ENCODE data around the gene MAPK12. TPM values are rescaled to one million over a fixed set of nuclear protein-coding genes. Genes with fewer than 3 reads are reported as not detected.
A peak's percentile ranks its signal among the peaks of the same experiment; 100 is the strongest.

The MAPK12 gene
- total and polyA plus RNA-seq, 2 donors (not counting 3 experiments of a cell fraction or from before 2014, with no cell fraction given), result 72.3 to 86.8 TPM

DNA sequence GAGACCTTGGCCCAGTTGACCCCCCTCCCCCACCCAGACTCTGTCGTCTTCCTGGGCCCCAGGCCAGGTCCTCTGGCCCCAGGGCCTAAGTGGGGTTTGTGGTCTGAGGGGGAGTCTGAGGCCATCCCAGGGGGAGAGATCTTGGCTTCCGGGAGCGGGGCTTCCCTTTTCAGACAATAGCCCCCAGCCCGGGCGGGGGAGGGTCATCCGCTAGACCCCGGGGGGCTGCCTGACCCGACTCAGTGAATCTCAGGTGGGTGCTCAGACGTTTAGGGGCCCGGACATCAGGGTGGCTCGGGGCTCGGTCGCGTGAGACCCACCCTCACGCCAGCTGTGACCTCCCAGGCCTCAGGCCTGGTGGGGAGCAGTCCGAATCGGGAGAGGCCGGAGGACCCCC is 8.1 kb upstream of the MAPK12 start:
- Histone ChIP-seq H3K79me2 (ENCODE audit: control insufficient read depth, insufficient read depth, low read length) (no peaks in the 10 kb centered on the region), H3K9me1 (replicated peaks; ENCODE audit: control insufficient read depth, extremely low read depth, insufficient read depth, low read length) (no peaks in the 10 kb centered on the region), H3K4me2 (ENCODE audit: insufficient read depth, low read length) (peak overlapping the region; percentile 47), H3K36me3 (ENCODE audit: control insufficient read depth in 2 of 2, extremely low read depth in 1 of 2, insufficient read depth in 2 of 2, low read length in 2 of 2) (peaks cover 2 to 5% of the 10 kb centered on the region in 2 experiments), H3K27me3 (ENCODE audit: control insufficient read depth in 2 of 2, insufficient read depth in 2 of 2, low read length in 2 of 2) (no peaks in the 10 kb centered on the region), H3K27ac (ENCODE audit: insufficient read depth, low read depth, low read length) (no peak overlapping the region), H3K9ac (replicated peaks; ENCODE audit: extremely low read depth, insufficient read depth, low read length) (no peak overlapping the region), H3K9me3 (replicated peaks; ENCODE audit: control insufficient read depth, insufficient read depth, low read length) (no peaks in the 10 kb centered on the region), H4K20me1 (replicated peaks; ENCODE audit: control insufficient read depth, extremely low read depth, insufficient read depth, low read length) (no peaks in the 10 kb centered on the region), H3K4me3 (replicated peaks in 1 of 3; ENCODE audit: insufficient read depth in 1 of 3, low read depth in 1 of 3, low read length in 3 of 3) (peak overlapping the region in 2 of 3 experiments; percentile 18 to 42), H3K4me1 (ENCODE audit: control insufficient read depth, extremely low read depth, insufficient read depth, low read length) (peaks cover 12% of the 10 kb centered on the region), H2AFZ (ENCODE audit: low read depth, low read length) (no peak overlapping the region)
- no TSS peak for BruUV-seq (replicated peaks)
- POLR2A ChIA-PET, result no interaction called here
- CTCF ChIA-PET, result interaction anchor here (0.6 to 3.0 kb wide), 2 partner anchors 9 to 17 kb away, joined by 5 to 13 read pairs; partner anchors contain the start of gene MAPK12
- TF ChIP-seq MAX (IDR thresholded peaks at IDR 0.05; ENCODE audit: insufficient read depth, insufficient read length), result no peak
- TF ChIP-seq GATA2 (IDR thresholded peaks at IDR 0.05; ENCODE audit: insufficient read depth, insufficient read length, low read depth, low read length), result no peak
- no peak for TF ChIP-seq CTCF (IDR thresholded peaks at IDR 0.05; ENCODE audit: extremely low read depth in 1 of 2, insufficient read depth in 1 of 2, low read depth in 1 of 2, low read length in 2 of 2)
- no peak for TF ChIP-seq EZH2 (IDR thresholded peaks at IDR 0.05; ENCODE audit: borderline replicate concordance, low read depth, low read length, severe bottlenecking)
- DNase-seq (ENCODE audit: low read depth, low spot score), result no peak
- dilution Hi-C loops (cut with MboI; ENCODE audit: extremely low pct_ligation_motif_present, low sequenced_read_pairs), result no loop called here
- intact Hi-C loops (cut with micrococcal nuclease), result no loop called here
- no peak for FAIRE-seq

DNA sequence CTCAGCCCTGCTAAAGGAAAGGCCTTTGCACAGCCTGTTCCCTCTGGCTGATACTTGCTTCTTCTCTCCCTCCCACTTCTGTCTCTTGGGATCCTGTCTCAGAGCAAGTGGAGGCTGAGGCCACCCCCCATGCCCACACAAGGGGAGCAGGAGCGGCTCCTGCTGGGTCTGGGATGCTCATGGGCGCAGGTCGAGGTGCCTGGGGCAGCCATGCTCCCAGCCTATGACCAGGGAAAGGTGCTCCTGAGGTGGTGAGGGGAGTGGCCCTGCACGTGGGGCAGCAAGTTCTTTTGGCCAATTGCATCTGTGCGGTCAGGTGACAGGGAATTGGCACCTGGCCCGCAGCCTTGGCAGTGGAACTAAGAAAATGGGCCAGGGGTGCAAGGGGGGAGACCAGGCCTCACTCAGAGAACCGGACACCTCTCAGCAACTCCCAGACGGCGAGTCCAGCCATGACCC is 7.2 kb upstream of the MAPK12 start:
- no TSS peak for BruUV-seq (replicated peaks)
- POLR2A ChIA-PET, result no interaction called here
- TF ChIP-seq POLR2A (IDR thresholded peaks at IDR 0.05; ENCODE audit: low read depth, low read length) (no peak), MAX (IDR thresholded peaks at IDR 0.05; ENCODE audit: insufficient read depth, insufficient read length) (no peak), FOS (IDR thresholded peaks at IDR 0.05; ENCODE audit: borderline replicate concordance, insufficient read depth, low read length) (no peak), CTCF (IDR thresholded peaks at IDR 0.05; ENCODE audit: extremely low read depth in 1 of 2, insufficient read depth in 1 of 2, low read depth in 1 of 2, low read length in 2 of 2) (no peak), JUN (IDR thresholded peaks at IDR 0.05; ENCODE audit: borderline replicate concordance, insufficient read depth, insufficient read length, low read depth) (no peak), POLR2AphosphoS5 (IDR thresholded peaks at IDR 0.05; ENCODE audit: insufficient read depth, low read depth, low read length) (no peak), MYC (IDR thresholded peaks at IDR 0.05; ENCODE audit: low read depth, low read length) (no peak), EZH2 (IDR thresholded peaks at IDR 0.05; ENCODE audit: borderline replicate concordance, low read depth, low read length, severe bottlenecking) (no peak), GATA2 (IDR thresholded peaks at IDR 0.05; ENCODE audit: insufficient read depth, insufficient read length, low read depth, low read length) (no peak)
- H3K9me3 ChIP-seq (replicated peaks; ENCODE audit: control insufficient read depth, insufficient read depth, low read length), result no peaks in the 10 kb centered on the region
- dilution Hi-C loops (cut with MboI; ENCODE audit: extremely low pct_ligation_motif_present, low sequenced_read_pairs) (no loop called here), intact Hi-C loops (cut with micrococcal nuclease) (no loop called here)
- DNase-seq (ENCODE audit: low read depth, low spot score), result no peak
- H3K36me3 ChIP-seq (ENCODE audit: control insufficient read depth in 2 of 2, extremely low read depth in 1 of 2, insufficient read depth in 2 of 2, low read length in 2 of 2), result peaks cover 0 to 4% of the 10 kb centered on the region in 2 experiments
- H3K9me1 ChIP-seq (replicated peaks; ENCODE audit: control insufficient read depth, extremely low read depth, insufficient read depth, low read length), result no peaks in the 10 kb centered on the region
- no peaks in the 10 kb centered on the region for H4K20me1 ChIP-seq (replicated peaks; ENCODE audit: control insufficient read depth, extremely low read depth, insufficient read depth, low read length)
- no peak overlapping the region for H3K9ac ChIP-seq (replicated peaks; ENCODE audit: extremely low read depth, insufficient read depth, low read length)
- H3K4me2 ChIP-seq (ENCODE audit: insufficient read depth, low read length), result no peak overlapping the region
- H3K4me1 ChIP-seq (ENCODE audit: control insufficient read depth, extremely low read depth, insufficient read depth, low read length), result peaks cover 12% of the 10 kb centered on the region
- H3K79me2 ChIP-seq (ENCODE audit: control insufficient read depth, insufficient read depth, low read length), result no peaks in the 10 kb centered on the region
- H2AFZ ChIP-seq (ENCODE audit: low read depth, low read length), result no peak overlapping the region
- no peaks in the 10 kb centered on the region for H3K27me3 ChIP-seq (ENCODE audit: control insufficient read depth in 2 of 2, insufficient read depth in 2 of 2, low read length in 2 of 2)
- no peak overlapping the region for H3K4me3 ChIP-seq (replicated peaks in 1 of 3; ENCODE audit: insufficient read depth in 1 of 3, low read depth in 1 of 3, low read length in 3 of 3)
- no peak overlapping the region for H3K27ac ChIP-seq (ENCODE audit: insufficient read depth, low read depth, low read length)
- FAIRE-seq, result no peak
- CTCF ChIA-PET, result interaction anchor here (4.7 kb wide), 1 partner anchor 17 kb away, joined by 40 read pairs; the partner anchor contains the start of gene HDAC10

All from endothelial cell of umbilical vein (primary cell).